Stomach (tissue), 4 donors: Measurements from ENCODE around the gene NARS2.
A peak's percentile ranks its signal among the peaks of the same experiment; 100 is the strongest.

Source experiments
- EP300 ChIP-seq: sonication (generic); formaldehyde crosslinking; IDR thresholded peaks from one replicate; pipeline ENCODE4 v1.6.1; 2017; ENCODE audit warnings: antibody characterized with exemption
- POLR2A ChIP-seq, 4 donors: fragments of 450-650 bp; IDR thresholded peaks; one replicate each; pipeline ENCODE4 v1.6.1; 2016; ENCODE audit warnings: antibody characterized with exemption in 4 of 4, control low read depth in 2 of 4, mild to moderate bottlenecking in 1 of 4, moderate library complexity in 1 of 4
- TF ChIP-seq, protein P1 (sequence below), 7 experiments: fragments of 450-650 bp in 4 of 7; fragments of 200-600 bp in 3 of 7; sonication (generic) in 3 of 7; IDR thresholded peaks; one replicate each; pipeline ENCODE4 v1.5.1; 2016 to 2019; ENCODE audit warnings: antibody characterized with exemption in 7 of 7, control low read depth in 2 of 7, mild to moderate bottlenecking in 1 of 7

DNA sequence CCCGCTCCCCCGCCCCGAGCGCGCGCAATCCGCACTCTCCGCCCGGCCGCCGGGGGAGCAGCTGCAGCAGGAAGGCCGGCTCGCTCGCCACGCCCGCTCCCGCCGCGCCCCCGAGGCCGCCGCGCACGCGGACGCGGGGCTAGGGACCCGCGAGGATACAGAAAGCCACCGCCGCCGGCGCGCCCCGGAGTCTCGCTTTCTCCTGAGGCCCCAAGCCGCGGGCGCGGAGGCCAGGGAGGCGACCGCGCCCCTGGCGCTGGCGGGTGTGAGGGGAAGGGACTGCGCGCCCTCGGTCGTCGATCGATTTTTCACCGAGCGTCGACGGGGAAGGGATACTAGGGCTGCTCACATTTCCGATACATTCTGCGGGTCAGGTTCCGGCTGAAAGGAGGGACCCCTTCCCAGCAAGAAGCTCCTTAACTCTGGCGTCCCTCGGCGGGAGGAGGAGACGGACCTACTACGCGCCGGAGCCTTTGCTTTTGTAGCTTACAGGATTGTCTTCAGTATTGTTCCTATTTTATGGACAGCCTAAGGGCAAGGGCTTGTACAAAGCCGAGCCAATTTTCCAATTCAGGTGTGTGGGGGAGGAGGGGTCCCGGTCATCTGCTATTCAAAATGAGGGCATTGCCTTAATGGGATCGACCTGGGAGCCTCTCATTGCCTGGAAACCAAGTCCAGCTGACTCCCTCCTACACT is 156.6 kb downstream of the NARS2 start:
- TF ChIP-seq POLR2A (IDR thresholded peaks at IDR 0.05), result no peak
- TF ChIP-seq, protein P1, sequence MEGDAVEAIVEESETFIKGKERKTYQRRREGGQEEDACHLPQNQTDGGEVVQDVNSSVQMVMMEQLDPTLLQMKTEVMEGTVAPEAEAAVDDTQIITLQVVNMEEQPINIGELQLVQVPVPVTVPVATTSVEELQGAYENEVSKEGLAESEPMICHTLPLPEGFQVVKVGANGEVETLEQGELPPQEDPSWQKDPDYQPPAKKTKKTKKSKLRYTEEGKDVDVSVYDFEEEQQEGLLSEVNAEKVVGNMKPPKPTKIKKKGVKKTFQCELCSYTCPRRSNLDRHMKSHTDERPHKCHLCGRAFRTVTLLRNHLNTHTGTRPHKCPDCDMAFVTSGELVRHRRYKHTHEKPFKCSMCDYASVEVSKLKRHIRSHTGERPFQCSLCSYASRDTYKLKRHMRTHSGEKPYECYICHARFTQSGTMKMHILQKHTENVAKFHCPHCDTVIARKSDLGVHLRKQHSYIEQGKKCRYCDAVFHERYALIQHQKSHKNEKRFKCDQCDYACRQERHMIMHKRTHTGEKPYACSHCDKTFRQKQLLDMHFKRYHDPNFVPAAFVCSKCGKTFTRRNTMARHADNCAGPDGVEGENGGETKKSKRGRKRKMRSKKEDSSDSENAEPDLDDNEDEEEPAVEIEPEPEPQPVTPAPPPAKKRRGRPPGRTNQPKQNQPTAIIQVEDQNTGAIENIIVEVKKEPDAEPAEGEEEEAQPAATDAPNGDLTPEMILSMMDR (IDR thresholded peaks at IDR 0.05), result peak in 1 of 7 experiments; percentile 37
- TF ChIP-seq EP300, result no peak
